Liver (tissue), 3 donors: ENCODE data around the gene ERBB4.

ENCODE experiments used
- CTCF ChIP-seq: fragments of 150-350 bp; IDR thresholded peaks from 2 replicates; pipeline ENCODE4 v1.5.1; 2017; ENCODE audit warnings: improper control_type of control experiment, low read depth, low read length; ENCODE audit not compliant: missing input control
- TF ChIP-seq, protein P1 (sequence below): IDR thresholded peaks from 2 replicates; pipeline ENCODE4 v1.6.1; 2016; ENCODE audit warnings: antibody characterized with exemption
- donor health status: healthy.
- donor health status: healthy.

DNA sequence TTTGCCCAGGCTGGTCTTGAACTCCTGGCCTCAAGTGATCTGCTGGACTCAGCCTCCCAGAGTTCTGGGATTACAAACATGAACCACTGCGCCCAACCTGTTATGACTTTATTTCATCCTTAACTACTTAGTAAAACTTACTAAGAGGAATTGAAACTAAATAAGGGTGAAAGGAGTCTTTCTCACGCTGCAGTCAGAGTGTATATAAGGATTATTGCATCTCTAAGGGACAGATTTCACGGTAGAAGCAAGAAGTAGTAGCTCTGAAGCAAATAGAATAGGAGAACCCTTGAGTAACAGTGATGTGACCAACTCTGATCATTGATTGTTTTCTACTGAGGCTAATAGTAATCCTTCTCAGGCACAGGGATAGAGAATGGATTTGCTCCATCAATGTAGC is 1022.1 kb downstream of the ERBB4 start:
- TF ChIP-seq, protein P1, sequence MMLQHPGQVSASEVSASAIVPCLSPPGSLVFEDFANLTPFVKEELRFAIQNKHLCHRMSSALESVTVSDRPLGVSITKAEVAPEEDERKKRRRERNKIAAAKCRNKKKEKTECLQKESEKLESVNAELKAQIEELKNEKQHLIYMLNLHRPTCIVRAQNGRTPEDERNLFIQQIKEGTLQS, result no peak
- TF ChIP-seq CTCF, result no peak
